Stomach (tissue), 4 donors: ENCODE results near the gene USP44.

ENCODE experiments used
- EP300 ChIP-seq: sonication (generic); formaldehyde crosslinking; IDR thresholded peaks from one replicate; pipeline ENCODE4 v1.6.1; 2017; ENCODE audit warnings: antibody characterized with exemption
- POLR2A ChIP-seq, 4 donors: fragments of 450-650 bp; IDR thresholded peaks; one replicate each; pipeline ENCODE4 v1.6.1; 2016; ENCODE audit warnings: antibody characterized with exemption in 4 of 4, control low read depth in 2 of 4, mild to moderate bottlenecking in 1 of 4, moderate library complexity in 1 of 4
- TF ChIP-seq, protein P1 (sequence below), 7 experiments: fragments of 450-650 bp in 4 of 7; fragments of 200-600 bp in 3 of 7; sonication (generic) in 3 of 7; IDR thresholded peaks; one replicate each; pipeline ENCODE4 v1.5.1; 2016 to 2019; ENCODE audit warnings: antibody characterized with exemption in 7 of 7, control low read depth in 2 of 7, mild to moderate bottlenecking in 1 of 7

DNA sequence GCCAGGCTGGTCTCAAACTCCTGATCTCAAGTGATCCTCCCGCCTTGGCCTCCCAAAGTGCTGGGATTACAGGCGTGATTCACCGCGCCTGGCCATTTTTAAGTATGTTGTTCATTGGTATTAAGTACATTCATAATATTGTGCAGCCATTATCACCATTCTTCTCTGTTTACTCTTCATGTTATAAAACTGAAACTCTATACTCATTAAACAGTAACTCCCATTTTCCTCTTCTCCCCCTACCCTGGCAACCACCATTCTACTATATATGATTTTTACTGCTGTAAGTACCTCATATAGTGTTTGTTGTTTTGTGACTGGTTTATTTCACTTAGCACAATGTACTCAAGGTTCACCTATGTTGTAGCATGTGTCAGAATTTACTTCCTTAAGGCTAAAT is 54.2 kb downstream of the USP44 start:
- TF ChIP-seq, protein P1, sequence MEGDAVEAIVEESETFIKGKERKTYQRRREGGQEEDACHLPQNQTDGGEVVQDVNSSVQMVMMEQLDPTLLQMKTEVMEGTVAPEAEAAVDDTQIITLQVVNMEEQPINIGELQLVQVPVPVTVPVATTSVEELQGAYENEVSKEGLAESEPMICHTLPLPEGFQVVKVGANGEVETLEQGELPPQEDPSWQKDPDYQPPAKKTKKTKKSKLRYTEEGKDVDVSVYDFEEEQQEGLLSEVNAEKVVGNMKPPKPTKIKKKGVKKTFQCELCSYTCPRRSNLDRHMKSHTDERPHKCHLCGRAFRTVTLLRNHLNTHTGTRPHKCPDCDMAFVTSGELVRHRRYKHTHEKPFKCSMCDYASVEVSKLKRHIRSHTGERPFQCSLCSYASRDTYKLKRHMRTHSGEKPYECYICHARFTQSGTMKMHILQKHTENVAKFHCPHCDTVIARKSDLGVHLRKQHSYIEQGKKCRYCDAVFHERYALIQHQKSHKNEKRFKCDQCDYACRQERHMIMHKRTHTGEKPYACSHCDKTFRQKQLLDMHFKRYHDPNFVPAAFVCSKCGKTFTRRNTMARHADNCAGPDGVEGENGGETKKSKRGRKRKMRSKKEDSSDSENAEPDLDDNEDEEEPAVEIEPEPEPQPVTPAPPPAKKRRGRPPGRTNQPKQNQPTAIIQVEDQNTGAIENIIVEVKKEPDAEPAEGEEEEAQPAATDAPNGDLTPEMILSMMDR (IDR thresholded peaks at IDR 0.05): no peak
- TF ChIP-seq POLR2A (IDR thresholded peaks at IDR 0.05) (no peak), EP300 (no peak)
